Measurements from ENCODE around the gene SETD9.

GRCh38 chr5:56876327-56876726 is 33.1 kb upstream of the SETD9 start:
- TF ChIP-seq SIN3A (IDR thresholded peaks at IDR 0.05; ENCODE audit: borderline replicate concordance, insufficient read depth, low read length) (no peak), REST (IDR thresholded peaks at IDR 0.05; ENCODE audit: insufficient read depth in 1 of 2, low read depth in 2 of 2, low read length in 2 of 2) (no peak), POLR2AphosphoS5 (IDR thresholded peaks at IDR 0.05; ENCODE audit: low read depth, low read length) (no peak), TAF1 (IDR thresholded peaks at IDR 0.05; ENCODE audit: borderline replicate concordance, insufficient read depth, low read length) (no peak)

All from PFSK-1 (cell line).